ENCODE measurements around the gene ZCWPW1. TPM values are rescaled to one million over a fixed set of nuclear protein-coding genes. Genes with fewer than 3 reads are reported as not detected.

The ZCWPW1 gene
- total RNA-seq, 2 donors from 2014 or later: 1.6 to 3.3 TPM

- no peak for TF ChIP-seq POLR2A (IDR thresholded peaks at IDR 0.05)
- TF ChIP-seq, protein P1, sequence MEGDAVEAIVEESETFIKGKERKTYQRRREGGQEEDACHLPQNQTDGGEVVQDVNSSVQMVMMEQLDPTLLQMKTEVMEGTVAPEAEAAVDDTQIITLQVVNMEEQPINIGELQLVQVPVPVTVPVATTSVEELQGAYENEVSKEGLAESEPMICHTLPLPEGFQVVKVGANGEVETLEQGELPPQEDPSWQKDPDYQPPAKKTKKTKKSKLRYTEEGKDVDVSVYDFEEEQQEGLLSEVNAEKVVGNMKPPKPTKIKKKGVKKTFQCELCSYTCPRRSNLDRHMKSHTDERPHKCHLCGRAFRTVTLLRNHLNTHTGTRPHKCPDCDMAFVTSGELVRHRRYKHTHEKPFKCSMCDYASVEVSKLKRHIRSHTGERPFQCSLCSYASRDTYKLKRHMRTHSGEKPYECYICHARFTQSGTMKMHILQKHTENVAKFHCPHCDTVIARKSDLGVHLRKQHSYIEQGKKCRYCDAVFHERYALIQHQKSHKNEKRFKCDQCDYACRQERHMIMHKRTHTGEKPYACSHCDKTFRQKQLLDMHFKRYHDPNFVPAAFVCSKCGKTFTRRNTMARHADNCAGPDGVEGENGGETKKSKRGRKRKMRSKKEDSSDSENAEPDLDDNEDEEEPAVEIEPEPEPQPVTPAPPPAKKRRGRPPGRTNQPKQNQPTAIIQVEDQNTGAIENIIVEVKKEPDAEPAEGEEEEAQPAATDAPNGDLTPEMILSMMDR (IDR thresholded peaks at IDR 0.05): no peak
- intact Hi-C loops (cut with DNase I): loop anchor here (10.0 kb wide), 1 partner anchor 214 kb away; no protein-coding TSS in a partner anchor
- Histone ChIP-seq H3K36me3 (replicated peaks in 1 of 2; ENCODE audit: insufficient read depth in 1 of 2, low read depth in 2 of 2) (no peaks in the 10 kb centered on the region), H3K4me3 (no peak overlapping the region), H3K27me3 (no peaks in the 10 kb centered on the region), H3K4me1 (peaks cover 47% of the 10 kb centered on the region), H3K27ac (no peak overlapping the region), H3K9me3 (no peaks in the 10 kb centered on the region)
- 34 to 50% methylated on average over 2 to 4 of the region's 4 CpGs for WGBS, 2 donors
- ATAC-seq (no peak), DNase-seq (no peak)
Measured at GRCh38 chr7:100471021-100471420, 42.5 kb upstream of the ZCWPW1 start.

- Histone ChIP-seq H3K27me3 (no peaks in the 10 kb centered on the region), H3K9me3 (no peaks in the 10 kb centered on the region), H3K36me3 (replicated peaks in 1 of 2; ENCODE audit: insufficient read depth in 1 of 2, low read depth in 2 of 2) (no peaks in the 10 kb centered on the region), H3K27ac (peak overlapping the region in 3 of 4 donors; percentile 27 to 66 (median 60)), H3K4me1 (peaks cover 49% of the 10 kb centered on the region), H3K4me3 (no peak overlapping the region)
- intact Hi-C loops (cut with DNase I): loop anchor here (2.0 to 10.0 kb wide), 2 partner anchors 91 to 215 kb away; no protein-coding TSS in a partner anchor
- ATAC-seq: peak; percentile 76
- peak; percentile 88 to 94 (median 91) for DNase-seq
- TF ChIP-seq, protein P1 (IDR thresholded peaks at IDR 0.05): peak; percentile 90 to 99 (median 96)
- TF ChIP-seq POLR2A (IDR thresholded peaks at IDR 0.05): no peak
- WGBS, 2 donors: 25% methylated on average over 11 to 13 of the region's 13 CpGs
Measured at GRCh38 chr7:100469227-100470044, 40.9 kb upstream of the ZCWPW1 start.

DNA sequence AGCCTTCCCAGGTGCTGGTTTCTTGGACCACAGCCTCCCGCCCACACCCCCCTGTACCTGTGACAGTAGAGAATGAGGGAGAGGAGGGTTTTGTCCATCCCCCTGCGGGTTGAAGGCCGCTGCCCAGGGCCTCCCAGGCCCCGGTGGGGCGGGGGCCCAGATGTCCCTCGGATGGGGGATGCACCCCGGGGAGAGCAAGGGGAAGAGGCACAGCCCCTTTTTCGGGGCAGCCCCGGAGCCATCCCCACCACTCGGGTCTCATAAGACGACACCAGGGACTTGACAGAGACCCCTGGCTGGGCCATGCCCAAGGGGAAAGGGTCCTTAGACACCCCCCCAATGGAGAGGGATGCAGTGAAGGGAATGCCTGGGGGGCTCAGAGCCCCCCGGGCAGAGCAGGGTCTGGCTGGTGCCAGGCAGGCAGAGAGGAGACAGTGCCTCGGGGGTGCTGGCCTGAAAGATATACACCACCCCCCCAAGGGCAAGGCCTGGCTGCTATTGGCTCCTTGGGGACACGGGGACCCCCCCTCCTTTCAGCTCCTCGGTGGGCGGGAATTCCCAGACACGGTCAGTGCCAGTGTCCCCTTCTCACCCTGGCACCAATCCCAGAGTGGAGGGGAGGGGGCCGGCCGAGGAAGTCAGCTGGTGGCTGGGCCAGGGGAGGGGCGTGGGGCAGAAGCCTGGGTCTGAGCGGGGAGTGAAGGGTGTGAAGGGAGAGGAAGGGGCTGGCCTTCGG is 39.3 kb upstream of the ZCWPW1 start:
- H3K4me3 ChIP-seq: no peak overlapping the region
- no peaks in the 10 kb centered on the region for H3K36me3 ChIP-seq (replicated peaks in 1 of 2; ENCODE audit: insufficient read depth in 1 of 2, low read depth in 2 of 2)
- no peak for DNase-seq
- ATAC-seq: no peak
- H3K27ac ChIP-seq: peak overlapping the region in 3 of 4 donors; percentile 15 to 79 (median 61)
- H3K9me3 ChIP-seq: no peaks in the 10 kb centered on the region
- no peaks in the 10 kb centered on the region for H3K27me3 ChIP-seq
- H3K4me1 ChIP-seq: peaks cover 43% of the 10 kb centered on the region
- intact Hi-C loops (cut with DNase I): loop anchor here (2.0 kb wide), 1 partner anchor 93 kb away; no protein-coding TSS in a partner anchor
- TF ChIP-seq POLR2A (IDR thresholded peaks at IDR 0.05): no peak
- TF ChIP-seq, protein P1 (IDR thresholded peaks at IDR 0.05): no peak
- WGBS, 2 donors: 50 to 57% methylated on average over 13 to 20 of the region's 22 CpGs

DNA sequence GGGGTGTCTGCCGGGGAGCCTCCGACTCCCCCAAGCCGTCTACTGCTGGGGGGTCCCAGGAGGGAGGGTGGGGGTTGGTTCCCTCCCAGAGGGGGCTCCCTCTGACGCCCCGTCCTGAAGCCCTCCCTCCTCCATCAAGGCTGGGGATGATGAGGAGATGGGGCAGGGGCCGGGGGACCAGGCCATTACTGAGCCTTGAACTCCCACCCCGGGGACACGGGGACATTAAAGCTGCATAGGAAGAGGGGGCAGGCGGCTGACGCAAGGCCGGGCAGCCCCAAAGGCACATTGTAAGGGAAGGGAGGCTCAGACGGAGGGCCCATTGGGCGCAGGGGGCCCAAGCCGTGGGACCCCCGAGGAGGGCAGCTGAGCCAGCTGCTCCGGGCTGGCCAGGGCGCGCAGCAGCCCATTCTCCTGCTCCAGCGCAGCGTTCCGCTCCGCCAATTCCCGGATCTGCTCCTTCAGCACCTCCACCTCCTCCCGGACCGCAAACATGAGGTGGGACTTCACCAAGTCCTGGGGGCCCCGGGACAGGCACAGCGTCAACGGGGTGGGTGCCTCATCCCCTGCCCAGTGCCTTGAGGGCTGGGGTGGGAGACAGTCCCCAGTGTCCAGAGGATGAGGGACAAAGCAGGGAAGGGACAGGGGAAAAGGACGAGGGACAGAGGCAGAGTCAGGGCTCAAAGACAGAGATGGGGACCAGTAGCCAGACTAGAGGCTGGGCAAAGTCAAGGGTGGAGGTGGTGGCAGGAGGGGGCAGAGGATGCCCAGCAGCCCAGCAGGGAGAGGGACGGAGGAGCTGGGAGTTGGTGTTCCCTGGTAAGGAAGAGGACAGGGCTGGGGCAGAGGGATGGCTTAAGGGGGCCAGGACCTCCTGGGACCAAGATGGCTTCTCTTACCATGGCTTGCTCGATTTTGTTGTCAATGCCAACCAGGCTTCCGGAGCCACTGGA is 38.4 kb upstream of the ZCWPW1 start:
- DNase-seq: no peak

More for the DNA sequence above, 38.4 kb upstream of the ZCWPW1 start:
- H3K4me1 ChIP-seq: peaks cover 41% of the 10 kb centered on the region
- no peak for ATAC-seq
- H3K27ac ChIP-seq: peak overlapping the region; percentile 28 to 79 (median 64)
- no peaks in the 10 kb centered on the region for H3K9me3 ChIP-seq
- no peak overlapping the region for H3K4me3 ChIP-seq
- H3K36me3 ChIP-seq (replicated peaks in 1 of 2; ENCODE audit: insufficient read depth in 1 of 2, low read depth in 2 of 2): no peaks in the 10 kb centered on the region
- WGBS, 2 donors: 71 to 74% methylated on average over 8 to 30 of the region's 32 CpGs
- intact Hi-C loops (cut with DNase I): no loop called here
- TF ChIP-seq, protein P1 (IDR thresholded peaks at IDR 0.05): no peak
- no peak for TF ChIP-seq POLR2A (IDR thresholded peaks at IDR 0.05)
- H3K27me3 ChIP-seq: no peaks in the 10 kb centered on the region
